OCI-LY7 (cell line): ENCODE results near the gene SOS1.

Experiments
- EZH2phosphoT487 ChIP-seq: fragments of 200-600 bp; sonication (generic); IDR thresholded peaks from 2 replicates; pipeline ENCODE4 v1.6.1; 2018; ENCODE audit warnings: low read depth, borderline replicate concordance, mild to moderate bottlenecking, mixed run types, antibody characterized with exemption, low read length, moderate library complexity, mixed read lengths
- TF ChIP-seq, protein P1 (sequence below): fragments of 200-600 bp; sonication (generic); conservative IDR thresholded peaks from 2 replicates; pipeline ENCODE4 v1.5.1; 2014; ENCODE audit warnings: mild to moderate bottlenecking, antibody characterized with exemption, low read length, moderate library complexity, mixed read lengths

GRCh38 chr2:39141334-39142271 lies 20.8 kb upstream of the SOS1 start:
- TF ChIP-seq, protein P1, sequence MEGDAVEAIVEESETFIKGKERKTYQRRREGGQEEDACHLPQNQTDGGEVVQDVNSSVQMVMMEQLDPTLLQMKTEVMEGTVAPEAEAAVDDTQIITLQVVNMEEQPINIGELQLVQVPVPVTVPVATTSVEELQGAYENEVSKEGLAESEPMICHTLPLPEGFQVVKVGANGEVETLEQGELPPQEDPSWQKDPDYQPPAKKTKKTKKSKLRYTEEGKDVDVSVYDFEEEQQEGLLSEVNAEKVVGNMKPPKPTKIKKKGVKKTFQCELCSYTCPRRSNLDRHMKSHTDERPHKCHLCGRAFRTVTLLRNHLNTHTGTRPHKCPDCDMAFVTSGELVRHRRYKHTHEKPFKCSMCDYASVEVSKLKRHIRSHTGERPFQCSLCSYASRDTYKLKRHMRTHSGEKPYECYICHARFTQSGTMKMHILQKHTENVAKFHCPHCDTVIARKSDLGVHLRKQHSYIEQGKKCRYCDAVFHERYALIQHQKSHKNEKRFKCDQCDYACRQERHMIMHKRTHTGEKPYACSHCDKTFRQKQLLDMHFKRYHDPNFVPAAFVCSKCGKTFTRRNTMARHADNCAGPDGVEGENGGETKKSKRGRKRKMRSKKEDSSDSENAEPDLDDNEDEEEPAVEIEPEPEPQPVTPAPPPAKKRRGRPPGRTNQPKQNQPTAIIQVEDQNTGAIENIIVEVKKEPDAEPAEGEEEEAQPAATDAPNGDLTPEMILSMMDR = no peak
- TF ChIP-seq EZH2phosphoT487 = no peak
